OCI-LY7 (cell line): ENCODE measurements around the gene VPS35. TPM values are rescaled to one million over a fixed set of nuclear protein-coding genes. Genes with fewer than 3 reads are reported as not detected.

Source experiments
- BruUV-seq: library from RNA; stranded (reverse); fragments of 400-500 nt; replicated peaks from 2 replicates; lab custom pipeline; 2021; lab: Mats Ljungman, UMichigan
- CTCF ChIA-PET: fragments of 300-600 bp; sonication (Branson Sonifier 250); formaldehyde crosslinking; loops from one replicate; lab custom pipeline; 2022; ENCODE audit warnings: antibody characterized with exemption; ENCODE audit not compliant: unreplicated experiment; lab: Charles Lee
- POLR2A ChIA-PET: fragments of 300-600 bp; sonication (Branson Sonifier 250); formaldehyde crosslinking; loops from one replicate; lab custom pipeline; 2022; ENCODE audit warnings: antibody characterized with exemption; lab: Charles Lee
- DNase-seq: peaks from one replicate; pipeline ENCODE4 v3.0.0-alpha.2; 2015; ENCODE audit warnings: low spot score
- H2AFZ ChIP-seq: fragments of 200-600 bp; sonication (generic), shearing (Covaris generic); 2 replicates; pipeline ENCODE4 v1.6.1; 2014; ENCODE audit warnings: mild to moderate bottlenecking, antibody characterized with exemption, low read length, moderate library complexity
- H3K27ac ChIP-seq: fragments of 200-600 bp; sonication (generic); 2 replicates; pipeline ENCODE4 v1.5.1; 2014; ENCODE audit warnings: mixed run types, low read depth, mild to moderate bottlenecking, moderate library complexity, low read length, inconsistent platforms; ENCODE audit not compliant: poor library complexity, severe bottlenecking
- H3K36me3 ChIP-seq: fragments of 200-600 bp; sonication (generic); 2 replicates; pipeline ENCODE4 v1.6.1; 2014; ENCODE audit warnings: mild to moderate bottlenecking, antibody characterized with exemption, low read length, moderate library complexity, mixed read lengths; ENCODE audit not compliant: insufficient read depth
- H3K4me1 ChIP-seq: fragments of 200-600 bp; sonication (generic); 2 replicates; pipeline ENCODE4 v1.5.1; 2014; ENCODE audit warnings: mild to moderate bottlenecking, low read length; ENCODE audit not compliant: insufficient read depth, poor library complexity, severe bottlenecking
- H3K4me2 ChIP-seq: fragments of 200-600 bp; sonication (generic); 2 replicates; pipeline ENCODE4 v1.6.1; 2014; ENCODE audit warnings: mild to moderate bottlenecking, low read length
- H3K4me3 ChIP-seq: fragments of 200-600 bp; sonication (generic); 2 replicates; pipeline ENCODE4 v1.5.1; 2014; ENCODE audit warnings: mild to moderate bottlenecking, low read depth, low read length; ENCODE audit not compliant: poor library complexity, severe bottlenecking
- H3K79me2 ChIP-seq: fragments of 200-600 bp; sonication (generic); 2 replicates; pipeline ENCODE4 v1.6.1; 2016; ENCODE audit warnings: low read depth, mild to moderate bottlenecking, low read length, moderate library complexity, mixed read lengths; ENCODE audit not compliant: insufficient read depth
- H3K9me2 ChIP-seq: fragments of 200-600 bp; sonication (generic); 2 replicates; pipeline ENCODE4 v1.6.1; 2016; ENCODE audit warnings: mild to moderate bottlenecking, low read length, mixed read lengths; ENCODE audit not compliant: insufficient read depth
- H3K9me3 ChIP-seq: fragments of 200-600 bp; sonication (generic); 2 replicates; pipeline ENCODE4 v1.6.1; 2014; ENCODE audit warnings: mild to moderate bottlenecking, mixed run types, low read length, mixed read lengths
- H4K20me1 ChIP-seq: fragments of 200-600 bp; sonication (generic); 2 replicates; pipeline ENCODE4 v1.6.1; 2014; ENCODE audit warnings: mild to moderate bottlenecking, antibody characterized with exemption, low read length, moderate library complexity, mixed read lengths; ENCODE audit not compliant: insufficient read depth
- CTCF ChIP-seq: fragments of 200-600 bp; sonication (generic); conservative IDR thresholded peaks from 2 replicates; pipeline ENCODE4 v1.5.1; 2014; ENCODE audit warnings: mild to moderate bottlenecking, antibody characterized with exemption, low read length, moderate library complexity, mixed read lengths
- EZH2phosphoT487 ChIP-seq: fragments of 200-600 bp; sonication (generic); IDR thresholded peaks from 2 replicates; pipeline ENCODE4 v1.6.1; 2018; ENCODE audit warnings: low read depth, borderline replicate concordance, mild to moderate bottlenecking, mixed run types, antibody characterized with exemption, low read length, moderate library complexity, mixed read lengths
- intact Hi-C: fragments of 100-400 bp; cut with micrococcal nuclease; formaldehyde crosslinking; loops from one replicate; pipeline ENCODE4 v1.10.0; 2022; ENCODE audit not compliant: unreplicated experiment
- total RNA-seq, 2 experiments: library from RNA; depleted of rRNA in 1 of 2; stranded (reverse); fragments of >200 nt in 1 of 2; shearing (Covaris generic) in 1 of 2; gene quantifications; 2 replicates each; pipeline ENCODE4 v1.2.3, GENCODE V29; 2014 to 2022

VPS35 gene
- total RNA-seq, 2 experiments from 2014 or later, result 64.6 to 100 TPM

GRCh38 chr16:46620266-46621005 is 68.5 kb downstream of the VPS35 start:
- H3K9me3 ChIP-seq, result no peaks in the 10 kb centered on the region
- peaks cover 10% of the 10 kb centered on the region; the same call in 1 of the 2 replicates for H4K20me1 ChIP-seq
- peak overlapping the region; percentile 93 for H3K4me2 ChIP-seq
- TF ChIP-seq EZH2phosphoT487 (no peak), CTCF (no peak)
- H3K79me2 ChIP-seq, result peaks cover 45% of the 10 kb centered on the region
- peak overlapping the region; percentile 76 for H3K27ac ChIP-seq
- peak overlapping the region; percentile 86 for H3K4me3 ChIP-seq
- ChIA-PET POLR2A (interaction anchor here (0.6 to 1.3 kb wide), 9 partner anchors 9 to 194 kb away, joined by 3 to 5 read pairs (median 3); no protein-coding TSS in a partner anchor), CTCF (interaction anchor here (1.1 kb wide), 1 partner anchor 18 kb away, joined by 4 read pairs; no protein-coding TSS in a partner anchor)
- BruUV-seq, result no TSS peak
- H3K36me3 ChIP-seq, result peaks cover 41% of the 10 kb centered on the region
- H2AFZ ChIP-seq, result peak overlapping the region; percentile 90
- no peaks in the 10 kb centered on the region for H3K9me2 ChIP-seq
- DNase-seq, result peak; percentile 67
- peaks cover 31% of the 10 kb centered on the region for H3K4me1 ChIP-seq
- intact Hi-C loops, result loop anchor here (2.0 kb wide), 1 partner anchor 68 kb away; the partner anchor contains the start of genes ORC6 and VPS35

GRCh38 chr16:46618516-46618915 is 70.5 kb downstream of the VPS35 start:
- ChIA-PET POLR2A (interaction anchor here (0.7 to 1.6 kb wide), 4 partner anchors 12 to 55 kb away, joined by 3 to 9 read pairs (median 4); no protein-coding TSS in a partner anchor), CTCF (no interaction called here)
- no peaks in the 10 kb centered on the region for H3K9me2 ChIP-seq
- no peaks in the 10 kb centered on the region for H3K9me3 ChIP-seq
- H3K27ac ChIP-seq, result no peak overlapping the region
- intact Hi-C loops, result no loop called here
- H3K36me3 ChIP-seq, result peaks cover 60% of the 10 kb centered on the region
- H3K4me2 ChIP-seq, result peak overlapping the region; percentile 93
- no TSS peak for BruUV-seq
- H3K4me3 ChIP-seq, result no peak overlapping the region
- H3K79me2 ChIP-seq, result peaks cover 63% of the 10 kb centered on the region
- peaks cover 31% of the 10 kb centered on the region for H3K4me1 ChIP-seq
- peaks cover 10% of the 10 kb centered on the region; the same call in 1 of the 2 replicates for H4K20me1 ChIP-seq
- H2AFZ ChIP-seq, result no peak overlapping the region
- no peak for DNase-seq
- no peak for TF ChIP-seq CTCF
- no peak for TF ChIP-seq EZH2phosphoT487

GRCh38 chr16:46614006-46614405 is 75.0 kb downstream of the VPS35 start:
- H3K4me1 ChIP-seq, result peaks cover 17% of the 10 kb centered on the region
- peaks cover 78% of the 10 kb centered on the region for H3K79me2 ChIP-seq
- no peak overlapping the region for H3K27ac ChIP-seq
- no peak for DNase-seq
- intact Hi-C loops, result loop anchor here (5.0 kb wide), 1 partner anchor 358 kb away; the partner anchor contains the start of gene DNAJA2
- ChIA-PET POLR2A (no interaction called here), CTCF (no interaction called here)
- H3K36me3 ChIP-seq, result peaks cover 97% of the 10 kb centered on the region
- no peaks in the 10 kb centered on the region for H3K9me2 ChIP-seq
- peaks cover 10% of the 10 kb centered on the region; the same call in 1 of the 2 replicates for H4K20me1 ChIP-seq
- no peak overlapping the region for H3K4me3 ChIP-seq
- no peak overlapping the region for H2AFZ ChIP-seq
- no peak for TF ChIP-seq EZH2phosphoT487
- no peak for TF ChIP-seq CTCF
- H3K4me2 ChIP-seq, result no peak overlapping the region
- BruUV-seq, result no TSS peak
- H3K9me3 ChIP-seq, result no peaks in the 10 kb centered on the region
